Bronchial epithelial cell (primary cell): ENCODE data around the gene TMEM272. TPM values are rescaled to one million over a fixed set of nuclear protein-coding genes. Genes with fewer than 3 reads are reported as not detected.

Experiments used
- DNase-seq: peaks from one replicate; pipeline ENCODE4 v3.0.0-alpha.2; 2010; ENCODE audit warnings: low read depth
- FAIRE-seq: peaks from 2 replicates; lab custom pipeline; 2011; peaks lifted over from hg19 to GRCh38; lab: Jason Lieb, UNC
- H3K27me3 ChIP-seq: 2 replicates; pipeline ENCODE4 v1.5.1; 2011; ENCODE audit warnings: low read length; ENCODE audit not compliant: control insufficient read depth, insufficient read depth
- H3K36me3 ChIP-seq: 2 replicates; pipeline ENCODE4 v1.5.1; 2011; ENCODE audit warnings: low read length; ENCODE audit not compliant: control insufficient read depth, insufficient read depth
- H3K4me3 ChIP-seq: 2 replicates; pipeline ENCODE4 v1.5.1; 2011; ENCODE audit warnings: mild to moderate bottlenecking, low read depth, low read length, control low read depth
- CTCF ChIP-seq: IDR thresholded peaks from 2 replicates; pipeline ENCODE4 v1.5.1; 2011; ENCODE audit warnings: mild to moderate bottlenecking, moderate library complexity, low read length, control low read depth, inconsistent platforms; ENCODE audit not compliant: insufficient read depth, severe bottlenecking
- total RNA-seq: library from RNA; depleted of rRNA; stranded (reverse); fragments of >200 nt; gene quantifications from 2 replicates; pipeline ENCODE4 v1.2.1, GENCODE V29; 2014

Gene TMEM272
- total RNA-seq, 1 donor from 2014 or later: not detected

DNA sequence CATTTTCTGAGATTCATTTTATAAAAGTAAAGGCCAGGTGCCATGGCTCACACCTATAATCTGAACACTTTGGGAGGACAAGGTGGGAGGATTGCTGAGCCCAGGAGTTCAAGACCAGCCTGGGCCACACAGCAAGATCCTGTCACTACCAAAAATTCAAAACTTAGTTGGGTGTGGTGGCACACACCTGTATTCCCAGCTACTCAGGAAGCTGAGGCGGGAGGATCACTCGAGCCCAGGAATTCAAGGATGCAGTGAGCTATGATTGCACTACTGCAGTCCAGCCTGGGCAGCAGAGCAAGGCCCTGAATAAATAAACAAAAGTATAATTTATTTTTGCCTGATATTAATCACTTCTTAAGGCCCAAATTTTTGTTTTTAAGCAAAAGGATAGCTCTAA is 81.5 kb downstream of the TMEM272 start:
- no peak for TF ChIP-seq CTCF
- FAIRE-seq (no peak), DNase-seq (no peak)
- Histone ChIP-seq H3K36me3 (peaks cover 12% of the 10 kb centered on the region), H3K27me3 (no peaks in the 10 kb centered on the region), H3K4me3 (no peak overlapping the region)

Other genes with a start within 250 kb of the TMEM272 start
- 2.4 and 6.0 TPM in 2 replicates for gene DHRS12, start 41.0 kb downstream of the TMEM272 start, total RNA-seq
- gene CCDC70, start 16.8 kb upstream of the TMEM272 start, total RNA-seq: not detected in 2 replicates
- 3.9 and 8.7 TPM in 2 replicates for gene ATP7B, start 166.3 kb upstream of the TMEM272 start, total RNA-seq
- 17.5 and 24.5 TPM in 2 replicates for gene ALG11, start 167.2 kb upstream of the TMEM272 start, total RNA-seq
- 10.6 and 10.8 TPM in 2 replicates for gene UTP14C, start 179.5 kb upstream of the TMEM272 start, total RNA-seq